Measurements from ENCODE around the gene TSC2.

GRCh38 chr16:2070576-2071453 lies 23.0 kb downstream of the TSC2 start:
- TF ChIP-seq REST (IDR thresholded peaks at IDR 0.05; ENCODE audit: borderline replicate concordance) (no peak), REST (CRISPR knock-in tag; IDR thresholded peaks at IDR 0.05; ENCODE audit: low read depth) (no peak), SIN3A (IDR thresholded peaks at IDR 0.05; ENCODE audit: borderline replicate concordance in 2 of 2, control insufficient read depth in 1 of 2, low read depth in 2 of 2, low read length in 2 of 2) (no peak), POLR2A (conservative IDR thresholded peaks at IDR 0.05) (no peak), JUNB (CRISPR knock-in tag; conservative IDR thresholded peaks at IDR 0.05) (no peak), E2F5 (CRISPR knock-in tag; IDR thresholded peaks at IDR 0.05) (no peak), ZNF12 (CRISPR knock-in tag; IDR thresholded peaks at IDR 0.05) (no peak)
- TF ChIP-seq, protein P1, sequence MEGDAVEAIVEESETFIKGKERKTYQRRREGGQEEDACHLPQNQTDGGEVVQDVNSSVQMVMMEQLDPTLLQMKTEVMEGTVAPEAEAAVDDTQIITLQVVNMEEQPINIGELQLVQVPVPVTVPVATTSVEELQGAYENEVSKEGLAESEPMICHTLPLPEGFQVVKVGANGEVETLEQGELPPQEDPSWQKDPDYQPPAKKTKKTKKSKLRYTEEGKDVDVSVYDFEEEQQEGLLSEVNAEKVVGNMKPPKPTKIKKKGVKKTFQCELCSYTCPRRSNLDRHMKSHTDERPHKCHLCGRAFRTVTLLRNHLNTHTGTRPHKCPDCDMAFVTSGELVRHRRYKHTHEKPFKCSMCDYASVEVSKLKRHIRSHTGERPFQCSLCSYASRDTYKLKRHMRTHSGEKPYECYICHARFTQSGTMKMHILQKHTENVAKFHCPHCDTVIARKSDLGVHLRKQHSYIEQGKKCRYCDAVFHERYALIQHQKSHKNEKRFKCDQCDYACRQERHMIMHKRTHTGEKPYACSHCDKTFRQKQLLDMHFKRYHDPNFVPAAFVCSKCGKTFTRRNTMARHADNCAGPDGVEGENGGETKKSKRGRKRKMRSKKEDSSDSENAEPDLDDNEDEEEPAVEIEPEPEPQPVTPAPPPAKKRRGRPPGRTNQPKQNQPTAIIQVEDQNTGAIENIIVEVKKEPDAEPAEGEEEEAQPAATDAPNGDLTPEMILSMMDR (IDR thresholded peaks at IDR 0.05 in 2 of 3, conservative IDR thresholded peaks at IDR 0.05 in 1 of 3; ENCODE audit: insufficient read depth in 2 of 3, low read depth in 1 of 3, low read length in 3 of 3): no peak
- TF ChIP-seq, protein P2, sequence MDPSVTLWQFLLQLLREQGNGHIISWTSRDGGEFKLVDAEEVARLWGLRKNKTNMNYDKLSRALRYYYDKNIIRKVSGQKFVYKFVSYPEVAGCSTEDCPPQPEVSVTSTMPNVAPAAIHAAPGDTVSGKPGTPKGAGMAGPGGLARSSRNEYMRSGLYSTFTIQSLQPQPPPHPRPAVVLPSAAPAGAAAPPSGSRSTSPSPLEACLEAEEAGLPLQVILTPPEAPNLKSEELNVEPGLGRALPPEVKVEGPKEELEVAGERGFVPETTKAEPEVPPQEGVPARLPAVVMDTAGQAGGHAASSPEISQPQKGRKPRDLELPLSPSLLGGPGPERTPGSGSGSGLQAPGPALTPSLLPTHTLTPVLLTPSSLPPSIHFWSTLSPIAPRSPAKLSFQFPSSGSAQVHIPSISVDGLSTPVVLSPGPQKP (CRISPR knock-in tag; IDR thresholded peaks at IDR 0.05): no peak

Data from K562 (cell line).